ENCODE data around the gene ACTL6B. TPM values are rescaled to one million over a fixed set of nuclear protein-coding genes. Genes with fewer than 3 reads are reported as not detected.
A peak's percentile ranks its signal among the peaks of the same experiment; 100 is the strongest.

The ACTL6B gene
- total and polyA plus RNA-seq, 2 of the 13 experiments (the other 11 are each of a cell fraction or from before 2014, with no cell fraction given) = not detected

DNA sequence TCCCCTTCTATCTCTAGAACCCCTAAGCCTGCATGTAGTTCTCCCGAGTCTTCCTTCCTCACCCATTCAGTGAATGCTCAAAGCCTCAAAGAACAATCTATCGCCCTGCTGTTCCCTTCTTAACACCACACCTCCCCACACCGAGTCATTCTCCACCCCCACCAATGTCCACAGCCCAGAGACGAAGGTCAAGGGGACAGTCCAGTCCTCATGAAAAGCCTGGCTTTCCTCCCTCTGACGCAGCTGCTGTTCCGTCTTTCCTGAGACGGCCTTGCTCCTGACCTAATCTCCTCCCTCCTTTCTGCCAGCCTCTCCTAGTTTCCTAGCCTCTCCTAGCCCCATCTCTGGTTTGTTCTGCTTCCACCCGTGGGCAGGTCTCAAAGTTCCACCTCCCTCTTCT lies 34.7 kb downstream of the ACTL6B start (continued):
- TF ChIP-seq REPIN1 (CRISPR knock-in tag; IDR thresholded peaks at IDR 0.05; ENCODE audit: borderline replicate concordance, low read depth) = 0 out of 2 replicates have a peak, but pooled peaks have one; percentile 39
- peak; percentile 32 for TF ChIP-seq XRCC5 (optimal IDR thresholded peaks at IDR 0.05; ENCODE audit: low read length)
- peak; percentile 38; the same call in 1 of the 2 replicates for TF ChIP-seq SP4 (CRISPR knock-in tag; IDR thresholded peaks at IDR 0.05)
- TF ChIP-seq, protein P1, sequence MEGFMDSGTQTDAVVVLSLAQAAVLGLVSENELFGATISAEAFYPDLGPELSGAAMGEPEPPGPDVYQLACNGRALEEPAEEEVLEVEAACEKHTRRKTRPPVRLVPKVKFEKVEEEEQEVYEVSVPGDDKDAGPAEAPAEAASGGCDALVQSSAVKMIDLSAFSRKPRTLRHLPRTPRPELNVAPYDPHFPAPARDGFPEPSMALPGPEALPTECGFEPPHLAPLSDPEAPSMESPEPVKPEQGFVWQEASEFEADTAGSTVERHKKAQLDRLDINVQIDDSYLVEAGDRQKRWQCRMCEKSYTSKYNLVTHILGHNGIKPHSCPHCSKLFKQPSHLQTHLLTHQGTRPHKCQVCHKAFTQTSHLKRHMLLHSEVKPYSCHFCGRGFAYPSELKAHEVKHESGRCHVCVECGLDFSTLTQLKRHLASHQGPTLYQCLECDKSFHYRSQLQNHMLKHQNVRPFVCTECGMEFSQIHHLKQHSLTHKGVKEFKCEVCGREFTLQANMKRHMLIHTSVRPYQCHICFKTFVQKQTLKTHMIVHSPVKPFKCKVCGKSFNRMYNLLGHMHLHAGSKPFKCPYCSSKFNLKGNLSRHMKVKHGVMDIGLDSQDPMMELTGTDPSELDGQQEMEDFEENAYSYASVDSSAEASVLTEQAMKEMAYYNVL (CRISPR knock-in tag; IDR thresholded peaks at IDR 0.05; ENCODE audit: borderline replicate concordance) = peak; percentile 23; the same call in 1 of the 2 replicates
- 0 out of 2 replicates have a peak, but pooled peaks have one; percentile 30 for TF ChIP-seq UBTF (CRISPR knock-in tag; IDR thresholded peaks at IDR 0.05)
- TF ChIP-seq ESRRA (CRISPR knock-in tag; IDR thresholded peaks at IDR 0.05; ENCODE audit: low read depth) = peak; percentile 82; the same call in 1 of the 2 replicates
- 0 out of 2 replicates have a peak, but pooled peaks have one; percentile 7 for TF ChIP-seq MTA1 (CRISPR knock-in tag; IDR thresholded peaks at IDR 0.05; ENCODE audit: borderline replicate concordance)
- peak; percentile 41; the same call in 1 of the 2 replicates for TF ChIP-seq HDAC2 (CRISPR knock-in tag; IDR thresholded peaks at IDR 0.05)
- TF ChIP-seq, protein P2, sequence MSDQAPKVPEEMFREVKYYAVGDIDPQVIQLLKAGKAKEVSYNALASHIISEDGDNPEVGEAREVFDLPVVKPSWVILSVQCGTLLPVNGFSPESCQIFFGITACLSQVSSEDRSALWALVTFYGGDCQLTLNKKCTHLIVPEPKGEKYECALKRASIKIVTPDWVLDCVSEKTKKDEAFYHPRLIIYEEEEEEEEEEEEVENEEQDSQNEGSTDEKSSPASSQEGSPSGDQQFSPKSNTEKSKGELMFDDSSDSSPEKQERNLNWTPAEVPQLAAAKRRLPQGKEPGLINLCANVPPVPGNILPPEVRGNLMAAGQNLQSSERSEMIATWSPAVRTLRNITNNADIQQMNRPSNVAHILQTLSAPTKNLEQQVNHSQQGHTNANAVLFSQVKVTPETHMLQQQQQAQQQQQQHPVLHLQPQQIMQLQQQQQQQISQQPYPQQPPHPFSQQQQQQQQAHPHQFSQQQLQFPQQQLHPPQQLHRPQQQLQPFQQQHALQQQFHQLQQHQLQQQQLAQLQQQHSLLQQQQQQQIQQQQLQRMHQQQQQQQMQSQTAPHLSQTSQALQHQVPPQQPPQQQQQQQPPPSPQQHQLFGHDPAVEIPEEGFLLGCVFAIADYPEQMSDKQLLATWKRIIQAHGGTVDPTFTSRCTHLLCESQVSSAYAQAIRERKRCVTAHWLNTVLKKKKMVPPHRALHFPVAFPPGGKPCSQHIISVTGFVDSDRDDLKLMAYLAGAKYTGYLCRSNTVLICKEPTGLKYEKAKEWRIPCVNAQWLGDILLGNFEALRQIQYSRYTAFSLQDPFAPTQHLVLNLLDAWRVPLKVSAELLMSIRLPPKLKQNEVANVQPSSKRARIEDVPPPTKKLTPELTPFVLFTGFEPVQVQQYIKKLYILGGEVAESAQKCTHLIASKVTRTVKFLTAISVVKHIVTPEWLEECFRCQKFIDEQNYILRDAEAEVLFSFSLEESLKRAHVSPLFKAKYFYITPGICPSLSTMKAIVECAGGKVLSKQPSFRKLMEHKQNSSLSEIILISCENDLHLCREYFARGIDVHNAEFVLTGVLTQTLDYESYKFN (CRISPR knock-in tag; conservative IDR thresholded peaks at IDR 0.05) = 0 out of 2 replicates have a peak, but pooled peaks have one; percentile 34
- TF ChIP-seq RXRB (CRISPR knock-in tag; IDR thresholded peaks at IDR 0.05; ENCODE audit: borderline replicate concordance) = peak; percentile 20; the same call in 1 of the 2 replicates
- 0 out of 2 replicates have a peak, but pooled peaks have one; percentile 25 for TF ChIP-seq BORCS8-MEF2B (CRISPR knock-in tag; IDR thresholded peaks at IDR 0.05)
- TF ChIP-seq NR2F1 (CRISPR knock-in tag; IDR thresholded peaks at IDR 0.05) = peak in 1 of 2 experiments; percentile 66; a peak in 2 of 4 replicates
- 0 out of 2 replicates have a peak, but pooled peaks have one; percentile 36 for TF ChIP-seq AKAP8 (CRISPR knock-in tag; IDR thresholded peaks at IDR 0.05)
- no peak for TF ChIP-seq ZNF775 (CRISPR knock-in tag; IDR thresholded peaks at IDR 0.05; ENCODE audit: borderline replicate concordance)
- TF ChIP-seq, protein P3, sequence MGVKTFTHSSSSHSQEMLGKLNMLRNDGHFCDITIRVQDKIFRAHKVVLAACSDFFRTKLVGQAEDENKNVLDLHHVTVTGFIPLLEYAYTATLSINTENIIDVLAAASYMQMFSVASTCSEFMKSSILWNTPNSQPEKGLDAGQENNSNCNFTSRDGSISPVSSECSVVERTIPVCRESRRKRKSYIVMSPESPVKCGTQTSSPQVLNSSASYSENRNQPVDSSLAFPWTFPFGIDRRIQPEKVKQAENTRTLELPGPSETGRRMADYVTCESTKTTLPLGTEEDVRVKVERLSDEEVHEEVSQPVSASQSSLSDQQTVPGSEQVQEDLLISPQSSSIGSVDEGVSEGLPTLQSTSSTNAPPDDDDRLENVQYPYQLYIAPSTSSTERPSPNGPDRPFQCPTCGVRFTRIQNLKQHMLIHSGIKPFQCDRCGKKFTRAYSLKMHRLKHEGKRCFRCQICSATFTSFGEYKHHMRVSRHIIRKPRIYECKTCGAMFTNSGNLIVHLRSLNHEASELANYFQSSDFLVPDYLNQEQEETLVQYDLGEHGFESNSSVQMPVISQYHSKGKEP (CRISPR knock-in tag; IDR thresholded peaks at IDR 0.05) = no peak
- TF ChIP-seq TARDBP (CRISPR knock-in tag; IDR thresholded peaks at IDR 0.05) = peak; percentile 47; the same call in 1 of the 2 replicates
- no peak for TF ChIP-seq SNAI1 (CRISPR knock-in tag; IDR thresholded peaks at IDR 0.05; ENCODE audit: borderline replicate concordance)
